Adrenal gland (tissue), 5 donors: ENCODE measurements around the gene TTYH3.

ENCODE experiments used
- CTCF ChIP-seq, 6 experiments: fragments of 450-650 bp in 4 of 6; fragments of 200-600 bp in 2 of 6; sonication (generic) in 1 of 6; IDR thresholded peaks; 1 replicate in 5 of 6; 2 replicates in 1 of 6; pipeline versions ENCODE4 v1.5.1 to v1.8.0; 2016 to 2021; ENCODE audit warnings: antibody characterized with exemption in 6 of 6, mild to moderate bottlenecking in 2 of 6, moderate library complexity in 1 of 6
- POLR2A ChIP-seq, 2 donors: fragments of 450-650 bp; IDR thresholded peaks; one replicate each; pipeline ENCODE4 v1.6.1; 2017; ENCODE audit warnings: antibody characterized with exemption in 2 of 2, mild to moderate bottlenecking in 2 of 2, moderate library complexity in 1 of 2
- donor health status: DM: no; HTN: no; CAD: no.

DNA sequence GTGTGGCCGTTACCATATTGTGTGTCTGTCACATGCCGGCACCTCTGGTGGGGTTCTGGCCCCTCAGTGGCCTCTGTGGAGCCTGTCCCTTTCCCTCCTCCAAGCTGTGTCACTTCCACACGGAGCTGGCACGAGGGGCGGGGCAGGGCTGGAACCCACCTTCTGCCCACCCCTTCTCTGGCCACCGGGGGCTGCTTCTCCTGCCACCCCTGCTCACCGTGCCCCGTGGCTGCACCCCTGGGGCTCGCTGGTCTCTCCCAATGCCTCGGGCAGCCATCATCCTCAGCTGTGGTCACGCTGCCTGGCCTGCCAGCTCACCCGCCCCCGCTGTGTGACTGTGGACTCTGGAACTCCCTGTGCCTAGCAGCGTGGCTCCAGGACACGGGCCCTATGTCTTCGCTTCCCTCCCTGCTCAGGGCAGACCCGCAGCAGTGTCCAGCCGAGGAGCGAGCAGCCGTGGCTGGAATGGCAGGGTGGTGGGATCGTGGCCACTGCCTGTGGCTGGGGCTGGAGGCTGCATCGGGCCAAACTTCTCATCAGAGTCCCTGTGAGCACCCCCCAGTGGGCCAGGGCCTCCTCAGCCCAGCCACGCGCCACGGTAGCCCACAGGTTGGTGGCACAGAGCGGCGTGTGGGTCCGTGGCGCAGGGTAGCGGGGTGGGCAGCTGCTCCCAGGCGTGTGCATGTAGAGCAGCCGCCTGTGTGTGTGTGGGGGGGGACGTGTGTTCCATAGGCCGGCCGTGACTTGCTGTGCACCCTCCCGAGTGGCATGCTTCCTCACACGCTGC, 8.1 kb downstream of the TTYH3 start:
- TF ChIP-seq CTCF (IDR thresholded peaks at IDR 0.05) (no peak), POLR2A (IDR thresholded peaks at IDR 0.05) (no peak)
